Inflammatory macrophage (primary cell): ENCODE results near the gene GAMT.
A peak's percentile ranks its signal among the peaks of the same experiment; 100 is the strongest.

ENCODE experiments used
- DNase-seq, 2 donors: peaks; one replicate each; pipeline ENCODE4 v3.0.0-alpha.2; 2020 to 2022

GAMT gene

DNA sequence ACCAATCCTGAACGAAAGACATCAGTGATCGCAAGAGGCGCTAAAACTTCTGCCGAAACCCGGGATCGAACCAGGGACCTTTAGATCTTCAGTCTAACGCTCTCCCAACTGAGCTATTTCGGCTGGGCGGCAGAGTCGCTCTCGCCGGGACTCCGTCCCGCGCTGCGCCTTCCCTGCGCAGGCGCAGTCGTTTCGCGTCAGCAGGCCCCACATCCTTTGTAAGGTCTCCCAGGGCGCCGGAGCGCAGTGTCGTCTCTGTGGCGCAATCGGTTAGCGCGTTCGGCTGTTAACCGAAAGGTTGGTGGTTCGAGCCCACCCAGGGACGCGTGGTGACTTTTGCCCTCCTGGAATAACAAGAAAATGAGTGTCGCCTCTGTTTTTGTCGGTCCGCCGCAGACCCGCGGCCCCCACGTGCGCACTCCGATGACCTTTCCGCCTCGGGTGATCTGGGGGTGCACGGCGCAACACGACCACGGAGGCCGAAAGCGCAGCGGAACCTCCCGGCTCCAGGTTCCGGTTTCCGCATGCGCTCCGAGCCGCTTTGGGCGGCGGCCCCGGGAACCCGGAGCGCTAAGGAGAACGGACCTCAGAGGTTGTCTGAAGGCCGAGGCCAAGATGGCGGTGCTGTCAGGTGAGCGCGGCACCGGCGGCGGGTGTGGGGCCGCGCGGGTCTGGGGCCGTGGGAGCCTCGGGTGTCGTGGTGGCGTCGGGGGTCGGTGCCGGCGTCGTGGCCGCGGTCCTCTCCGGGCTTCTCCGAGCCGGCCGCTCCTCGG is 17.8 kb downstream of the GAMT start, which contains the start of gene NDUFS7:
TSS of gene NDUFS7 (plus strand) at position 596 of the 773 bp plus-strand sequence. CDS start at position 616, 20 bp downstream.
- peak; percentile 90 to 94 for DNase-seq

DNA sequence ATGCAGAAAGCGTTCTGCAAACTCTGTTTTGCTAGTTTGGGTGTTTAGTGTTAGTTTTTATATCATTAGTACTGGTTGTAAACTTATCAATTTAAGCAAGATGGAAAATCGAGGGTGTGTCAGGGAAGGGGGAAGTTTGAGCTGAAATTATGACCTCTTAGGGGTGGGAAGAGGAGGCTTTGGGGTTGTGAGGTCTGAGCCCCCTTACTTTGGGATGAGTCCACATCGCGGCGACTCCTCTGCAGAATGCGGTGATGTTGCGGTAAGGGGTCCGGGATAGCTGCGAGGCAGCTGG is 18.4 kb downstream of the GAMT start:
- no peak for DNase-seq

DNA sequence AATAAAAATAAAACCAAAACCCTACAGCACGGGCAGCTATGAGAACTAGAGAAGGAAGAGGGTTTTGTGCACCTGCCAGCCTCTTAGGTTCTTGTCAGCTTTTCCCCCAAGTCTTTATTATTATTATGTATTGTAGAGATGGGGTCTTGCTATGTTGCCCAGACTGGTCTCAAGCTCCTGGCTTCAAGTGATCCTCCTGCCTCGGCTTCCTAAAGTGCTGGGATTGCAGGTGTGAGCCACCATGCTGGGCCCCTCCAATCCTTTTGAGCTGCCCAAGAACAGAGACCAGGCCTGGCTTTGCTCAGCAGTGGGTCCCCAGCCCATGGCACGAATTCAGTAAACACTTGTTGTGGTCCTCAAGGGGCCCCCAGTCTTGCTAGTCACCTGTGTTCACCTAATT is 19.1 kb downstream of the GAMT start:
- DNase-seq = no peak

DNA sequence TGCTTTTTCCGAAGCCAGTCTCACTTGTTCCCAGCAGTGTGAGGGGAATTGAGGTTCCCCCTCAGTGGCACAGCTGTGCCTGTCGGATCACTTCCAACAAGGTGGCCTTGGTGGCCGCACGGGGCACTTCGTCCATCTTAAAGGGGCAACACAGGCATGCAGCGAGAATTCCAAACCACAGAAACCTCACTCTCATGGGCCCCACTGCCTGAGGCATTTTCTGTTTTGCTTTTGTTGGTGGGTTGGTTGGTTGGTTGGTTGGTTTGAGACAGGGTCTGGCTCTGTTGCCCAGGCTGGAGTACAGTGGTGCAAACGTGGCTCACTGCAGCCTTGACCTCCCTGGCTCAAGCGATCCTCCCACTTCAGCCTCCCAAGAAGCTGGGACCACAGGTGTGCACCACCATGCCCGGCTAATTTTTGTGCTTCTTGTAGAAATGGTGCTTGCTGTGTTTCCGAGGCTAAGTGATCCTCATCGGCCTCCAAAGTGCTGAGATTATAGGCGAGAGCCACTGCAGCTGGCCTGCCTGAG is 21.3 kb downstream of the GAMT start:
- no peak for DNase-seq

DNA sequence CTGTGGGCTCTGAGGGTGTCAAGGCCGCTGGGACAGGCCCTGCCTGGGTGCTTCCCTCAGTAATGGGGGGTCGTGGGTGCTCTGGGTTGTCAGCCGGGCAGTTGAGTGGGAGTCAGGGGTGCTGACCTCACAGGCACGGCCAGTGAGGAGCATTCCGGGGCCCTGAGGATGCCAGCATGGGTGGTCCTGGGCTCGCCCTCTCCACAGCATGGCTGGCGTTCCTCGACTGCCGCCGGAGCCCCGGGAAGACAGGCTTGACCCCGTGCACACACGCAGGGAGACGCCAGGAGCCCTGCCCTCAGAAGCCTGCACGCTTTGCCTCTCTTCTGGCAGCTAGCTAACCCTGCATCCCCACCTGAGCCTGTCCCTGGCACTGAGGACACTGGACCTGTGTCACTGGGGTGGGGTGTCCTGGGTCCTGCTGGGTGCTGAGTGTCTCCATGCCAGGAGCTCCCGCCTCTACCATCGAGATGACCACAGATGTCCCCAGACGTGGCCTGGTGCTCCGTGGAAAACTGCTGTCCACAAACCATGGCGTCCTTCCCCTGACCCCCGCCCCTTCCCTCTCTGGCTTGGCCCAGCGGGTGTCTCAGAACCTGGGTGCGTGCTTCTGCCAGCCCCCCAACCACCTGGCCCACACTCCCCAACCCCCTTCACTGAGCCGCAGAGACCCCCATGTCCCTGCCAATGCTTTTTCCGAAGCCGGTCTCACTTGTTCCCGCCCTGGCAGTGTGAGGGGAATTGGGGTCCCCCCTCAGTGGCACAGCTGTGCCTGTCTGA is 22.0 kb downstream of the GAMT start:
- DNase-seq = no peak

DNA sequence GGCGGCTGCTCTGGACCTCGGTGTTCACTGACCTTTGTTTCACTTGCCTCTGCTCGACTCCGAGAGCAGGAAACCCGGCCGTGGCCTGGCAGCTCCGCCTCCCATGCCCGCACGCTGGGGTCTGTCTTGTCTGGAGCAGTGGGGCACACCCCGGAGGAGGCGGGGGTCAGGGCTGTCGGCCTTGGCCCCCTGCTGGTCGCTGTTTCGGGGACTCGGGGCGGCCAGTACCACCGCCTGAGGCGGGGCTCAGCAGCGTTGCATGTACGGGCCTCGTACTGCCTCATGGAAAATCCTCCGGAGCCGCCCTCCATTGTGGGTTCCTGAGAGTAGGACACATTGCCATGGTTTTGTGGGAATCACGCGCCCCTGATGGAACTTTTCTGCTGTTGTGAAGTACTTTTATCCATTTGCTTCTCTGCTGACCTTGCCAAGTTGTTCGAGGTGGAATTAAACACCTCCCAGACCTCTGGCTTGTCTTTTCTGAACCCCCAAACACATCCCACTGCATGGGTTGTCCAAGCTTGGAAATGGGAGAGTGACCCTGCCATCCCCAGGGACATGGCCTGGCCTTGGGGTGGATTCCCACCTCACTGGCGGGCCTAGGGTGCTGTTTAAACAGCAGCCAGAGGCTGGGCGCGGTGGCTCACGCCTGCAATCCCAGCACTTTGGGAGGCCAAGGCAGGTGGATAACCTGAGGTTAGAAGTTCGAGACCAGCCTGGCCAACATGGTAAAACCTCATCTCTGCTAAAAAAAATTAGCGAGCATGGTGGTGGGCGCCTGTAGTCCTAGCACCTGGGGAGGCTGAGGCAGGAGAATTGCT is 23.2 kb downstream of the GAMT start:
- no peak for DNase-seq

DNA sequence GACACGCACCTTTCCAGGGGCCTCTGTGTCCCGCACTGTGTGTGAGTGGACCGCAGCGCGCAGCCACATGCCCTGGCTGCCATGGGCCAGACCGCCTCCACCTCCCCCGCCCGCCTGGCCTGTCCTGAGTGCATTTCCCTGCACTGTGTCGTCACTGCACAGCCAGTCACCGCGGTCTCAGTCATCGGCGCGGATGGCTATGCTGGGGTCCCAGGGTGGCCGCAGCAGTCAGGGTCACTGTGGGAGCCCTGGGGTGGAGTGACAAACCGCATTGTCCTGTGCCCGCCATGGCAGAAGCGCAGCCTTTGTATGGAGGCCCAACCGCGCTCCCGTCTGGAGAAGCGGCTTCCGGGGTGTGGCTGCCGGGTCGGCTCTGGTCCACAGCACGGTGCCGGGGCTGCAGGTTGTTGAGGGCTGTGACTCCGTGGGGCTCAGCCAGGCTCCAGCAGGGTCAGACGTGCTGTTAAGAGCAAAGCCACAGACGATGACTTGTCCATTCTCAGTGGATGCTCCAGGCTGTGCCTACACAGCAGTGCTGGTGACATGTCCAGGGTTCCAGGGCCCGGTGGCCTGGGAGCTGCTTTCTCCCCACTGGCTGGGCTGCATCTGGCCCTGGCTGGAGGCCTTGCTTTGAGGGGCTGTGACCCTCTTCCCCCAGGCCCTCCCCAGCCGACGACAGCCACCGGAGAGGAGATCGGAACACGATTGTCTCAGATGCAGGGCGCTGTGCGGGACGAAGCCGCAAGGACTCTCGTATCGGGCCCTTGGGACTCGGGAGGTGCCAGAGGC is 24.0 kb downstream of the GAMT start:
- DNase-seq = no peak

DNA sequence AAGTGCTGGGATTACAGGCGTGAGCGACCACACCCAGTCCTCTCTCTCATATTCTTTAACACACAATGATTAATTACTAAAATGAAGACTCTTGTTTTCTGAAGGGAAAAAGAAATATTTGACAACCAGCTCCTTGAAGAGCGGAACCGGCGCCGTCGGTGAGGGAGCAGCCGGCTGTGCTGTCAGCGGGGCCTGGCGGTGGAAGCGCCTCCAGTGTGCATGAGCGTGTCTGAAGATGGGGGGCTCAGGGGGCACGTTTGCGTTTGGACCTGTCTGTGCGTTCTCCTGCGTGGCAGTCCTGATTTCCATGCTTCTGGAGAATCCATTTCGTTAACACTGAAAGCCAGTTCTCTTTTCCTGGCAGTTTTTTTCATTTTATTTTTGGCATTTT is 24.9 kb downstream of the GAMT start:
- DNase-seq = no peak

DNA sequence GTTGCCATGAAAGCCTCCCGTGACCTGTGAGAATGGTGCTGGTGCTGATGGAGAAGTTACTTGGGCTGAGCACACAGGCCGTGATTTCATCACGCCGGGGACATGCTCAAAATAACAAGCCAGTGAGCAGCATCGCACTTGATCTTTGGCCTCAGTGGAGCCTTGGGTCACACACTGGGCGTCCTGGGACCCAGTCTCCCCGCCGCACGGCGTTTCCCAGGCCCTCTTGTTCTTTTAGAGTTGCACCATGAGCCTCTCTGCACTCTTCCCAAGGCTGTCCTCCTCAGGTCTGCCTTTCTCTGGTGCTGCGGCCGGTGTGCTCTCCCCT is 27.1 kb downstream of the GAMT start:
- no peak for DNase-seq

DNA sequence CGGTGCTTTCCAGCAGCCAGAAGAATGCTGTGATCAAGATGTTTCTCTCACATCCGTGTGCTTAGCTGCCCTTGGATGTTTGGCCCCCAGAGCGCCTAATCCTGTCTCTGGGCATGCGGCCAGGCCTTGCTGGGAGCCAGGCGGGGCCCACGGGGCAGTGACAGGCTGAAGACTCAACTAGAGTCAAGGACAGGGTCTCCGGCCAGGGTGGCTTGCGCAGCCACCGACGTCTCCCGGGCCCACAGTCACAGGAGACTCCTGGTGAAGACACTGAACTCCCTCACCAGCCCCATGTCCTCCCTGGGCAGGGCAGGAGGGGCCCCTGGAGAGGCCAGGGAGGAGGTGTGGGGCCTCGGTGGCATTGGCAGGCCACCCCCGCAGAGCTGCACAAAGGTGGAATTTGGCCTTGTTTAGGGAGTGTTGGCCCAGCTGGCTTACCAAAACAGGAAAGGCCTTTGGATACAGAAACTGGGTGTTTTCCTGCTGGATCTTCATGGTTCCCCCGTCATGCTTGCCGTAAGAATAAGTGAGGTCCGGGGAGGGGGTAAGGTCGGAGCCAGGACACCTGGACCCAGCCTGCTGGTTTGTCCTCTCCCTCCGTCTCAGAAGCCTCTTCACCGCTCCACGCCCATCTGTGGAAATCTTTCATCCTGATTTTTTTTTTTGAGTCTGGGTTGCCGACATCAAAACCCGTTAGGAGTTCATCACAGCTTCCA is 27.6 kb downstream of the GAMT start:
- no peak for DNase-seq

DNA sequence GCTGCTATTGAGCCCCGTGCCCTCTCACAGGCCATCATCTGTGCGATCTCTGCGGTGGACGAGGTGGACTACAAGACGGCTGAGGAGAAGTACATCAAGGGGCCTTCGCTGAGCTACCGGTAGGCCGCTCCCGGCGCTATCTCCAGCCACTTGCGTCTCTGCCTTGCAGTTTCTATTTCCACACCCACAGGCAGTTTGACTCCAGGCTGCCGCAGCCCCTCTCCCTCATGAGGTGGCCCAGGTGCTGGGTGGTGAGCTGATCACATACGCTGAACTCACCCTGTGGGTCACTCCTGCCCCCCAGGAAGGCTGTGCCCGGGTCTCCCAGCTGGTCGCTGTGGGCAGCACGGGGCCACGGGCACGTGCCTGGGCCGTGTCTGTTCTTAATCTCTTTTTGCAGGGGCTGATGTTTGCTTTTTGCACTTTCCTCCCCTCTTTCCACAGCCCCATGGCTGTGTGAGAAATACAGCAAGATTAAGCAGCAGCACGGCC is 28.3 kb downstream of the GAMT start:
- no peak for DNase-seq

DNA sequence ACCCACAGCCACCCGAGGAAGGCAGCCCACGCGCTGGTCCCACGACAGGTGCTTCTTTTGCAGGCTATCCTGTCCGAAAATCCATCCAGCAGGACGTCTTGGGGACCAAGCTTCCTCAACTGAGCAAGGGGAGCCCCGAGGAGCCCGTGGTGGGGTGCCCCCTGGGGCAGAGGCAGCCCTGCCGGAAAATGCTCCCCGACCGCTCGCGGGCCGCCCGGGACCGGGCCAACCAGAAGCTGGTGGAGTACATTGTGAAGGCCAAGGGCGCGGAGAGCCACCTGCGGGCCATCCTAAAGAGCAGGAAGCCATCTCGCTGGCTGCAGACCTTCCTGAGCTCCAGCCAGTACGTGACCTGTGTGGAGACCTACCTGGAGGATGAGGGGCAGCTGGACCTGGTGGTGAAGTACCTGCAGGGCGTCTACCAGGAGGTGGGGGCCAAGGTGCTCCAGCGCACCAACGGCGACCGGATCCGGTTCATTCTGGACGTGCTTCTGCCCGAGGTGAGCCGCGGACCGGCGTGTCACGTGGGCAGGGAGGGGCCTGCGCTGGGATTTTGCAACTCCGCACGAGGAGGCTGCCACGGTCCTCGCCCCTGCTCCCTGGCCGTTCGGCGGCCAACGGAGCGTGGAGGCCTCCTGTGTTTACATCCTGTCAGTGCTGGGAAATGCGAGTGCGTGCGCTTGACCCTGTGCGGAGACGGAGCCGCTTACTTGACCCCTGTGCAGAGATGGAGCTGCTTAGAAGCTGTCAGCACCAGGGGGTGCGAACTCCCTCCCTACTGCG is 30.6 kb downstream of the GAMT start:
- DNase-seq = no peak

DNA sequence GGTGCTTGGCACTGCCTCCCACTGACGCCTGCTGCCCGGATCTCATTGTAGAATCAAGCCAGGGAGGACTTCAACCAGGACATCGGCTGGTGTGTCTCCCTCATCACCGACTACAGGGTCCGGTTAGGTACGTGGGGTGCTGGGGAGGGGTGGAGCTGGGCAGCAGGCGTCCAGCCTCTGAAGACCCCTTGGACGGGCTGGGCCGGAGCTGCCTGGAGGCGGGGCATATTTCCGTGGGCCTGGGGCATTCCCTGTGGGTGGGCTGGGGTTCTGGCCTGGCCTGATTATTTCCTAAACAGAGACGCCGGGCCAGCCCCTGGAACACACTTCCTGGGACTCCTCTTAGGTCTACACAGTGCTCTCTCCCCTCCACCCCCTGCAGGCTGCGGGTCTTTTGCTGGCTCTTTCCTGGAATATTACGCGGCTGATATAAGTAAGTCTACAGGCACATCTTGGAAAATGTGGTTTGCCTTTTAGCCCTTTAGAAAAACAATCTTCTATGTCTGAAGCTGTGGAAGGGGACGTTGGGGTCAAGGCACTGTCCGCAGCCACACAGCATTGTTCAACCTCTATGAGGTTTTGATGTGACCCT is 32.0 kb downstream of the GAMT start:
- no peak for DNase-seq

DNA sequence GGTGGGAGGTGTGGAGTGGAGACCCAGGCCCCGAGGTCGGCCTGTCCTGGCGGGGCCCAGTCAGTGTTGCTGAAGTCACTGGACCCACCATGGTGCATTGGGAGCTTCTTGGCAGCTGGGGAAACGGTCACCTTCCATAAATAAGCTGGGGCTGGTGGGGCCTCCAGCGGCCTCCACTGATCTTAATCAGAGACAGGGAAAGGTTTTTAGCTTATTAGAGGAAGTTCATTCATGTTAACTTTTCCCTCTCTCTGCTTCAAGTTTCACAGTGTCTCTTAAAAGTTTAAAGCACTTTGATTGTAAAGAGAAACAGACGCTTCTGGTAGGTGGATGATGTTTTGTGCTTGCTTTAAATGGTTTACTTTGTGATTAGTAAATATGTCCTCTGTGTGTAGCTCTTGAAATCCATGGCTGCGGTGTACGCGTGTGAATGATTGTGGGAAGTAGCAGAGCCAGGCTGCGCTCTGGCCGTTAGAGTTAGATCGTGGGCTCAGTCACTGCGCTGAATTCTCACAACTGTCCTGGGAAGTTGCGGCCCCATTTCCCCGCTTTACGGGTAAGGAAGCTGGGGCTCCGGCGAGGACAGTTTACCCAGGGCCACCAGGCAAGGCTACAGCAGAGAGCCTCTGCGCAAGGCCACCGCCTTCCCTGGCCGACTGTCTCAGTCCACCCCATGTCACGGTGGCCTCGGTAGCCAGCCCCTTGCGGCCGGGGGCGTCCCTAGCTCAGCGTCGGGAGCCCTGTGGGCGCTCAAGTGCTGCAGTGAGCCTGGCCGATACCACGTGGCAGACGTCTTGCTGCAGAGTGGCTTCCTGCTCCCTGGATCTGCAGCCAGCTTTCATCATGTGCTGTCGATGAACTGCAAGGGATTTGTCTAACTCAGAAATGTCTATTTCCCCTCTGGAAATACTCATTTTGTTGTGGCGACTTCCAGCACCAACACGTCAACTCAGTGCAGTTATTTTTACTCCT is 34.2 kb downstream of the GAMT start:
- peak; percentile 58 to 89 for DNase-seq

DNA sequence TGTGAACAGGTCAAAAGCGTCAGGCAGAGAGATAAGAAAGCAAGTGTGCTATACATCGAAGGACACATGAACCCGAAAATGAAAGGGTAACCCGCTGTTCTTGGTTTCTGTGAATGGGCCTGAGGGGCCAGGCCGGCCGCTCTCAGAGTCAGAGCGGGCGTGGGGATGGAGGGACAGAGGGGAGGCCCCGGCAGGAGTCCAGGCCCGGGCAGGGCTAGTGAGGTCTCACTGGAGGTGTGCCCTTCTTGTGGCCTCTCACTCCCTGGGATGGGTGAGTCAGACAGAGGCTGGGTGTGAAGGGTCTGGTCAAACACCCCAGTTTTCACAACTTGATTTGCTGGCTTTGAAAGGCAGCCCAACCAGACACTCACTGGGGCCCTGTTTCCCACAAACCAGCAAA is 35.0 kb downstream of the GAMT start:
- DNase-seq = no peak

DNA sequence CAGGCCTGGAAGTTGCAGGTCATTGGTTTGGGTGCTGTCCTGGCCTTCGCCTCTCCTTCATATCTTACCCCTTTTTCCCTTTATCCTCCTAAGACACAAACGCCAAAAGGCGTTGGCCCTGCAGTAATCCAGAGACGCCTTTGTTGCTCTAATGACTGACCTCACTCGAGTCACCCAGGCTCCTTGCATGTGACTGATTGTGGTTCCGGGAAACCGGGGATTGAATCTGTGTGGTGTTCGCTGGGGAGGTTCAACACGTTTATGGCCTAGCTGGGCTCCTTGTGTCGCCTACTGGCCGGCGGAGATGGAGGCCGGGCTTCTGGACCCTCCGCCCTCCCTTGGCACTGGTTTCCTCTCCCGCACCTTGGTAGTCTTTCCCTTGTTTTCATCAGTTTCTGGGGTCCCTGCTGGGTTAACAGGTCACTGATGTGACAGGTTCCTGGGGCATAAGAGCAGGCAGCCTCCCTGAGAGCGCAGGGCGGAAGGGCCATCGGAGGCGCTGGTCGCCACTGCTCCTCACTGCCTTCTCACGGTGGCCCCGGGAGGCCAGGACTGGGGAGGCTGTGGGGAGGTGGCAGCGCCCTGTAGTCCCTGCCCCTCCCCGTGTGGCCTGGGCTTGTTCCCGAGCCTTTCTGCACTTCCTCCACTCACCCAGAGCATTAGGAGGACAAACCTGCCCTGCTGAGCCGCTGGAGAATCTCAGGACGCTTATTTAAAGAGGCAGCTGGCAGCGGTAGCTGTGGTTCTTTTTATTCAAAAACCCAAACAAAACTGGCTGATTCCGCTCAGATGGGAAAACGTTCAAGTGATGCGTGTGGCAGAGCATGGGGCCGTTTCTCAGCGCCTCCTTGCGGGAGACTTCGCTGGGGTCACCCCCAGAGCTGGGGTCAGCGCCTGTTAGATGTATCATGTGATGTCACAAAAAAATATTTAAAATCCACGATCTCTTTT is 35.7 kb downstream of the GAMT start:
- DNase-seq = no peak

DNA sequence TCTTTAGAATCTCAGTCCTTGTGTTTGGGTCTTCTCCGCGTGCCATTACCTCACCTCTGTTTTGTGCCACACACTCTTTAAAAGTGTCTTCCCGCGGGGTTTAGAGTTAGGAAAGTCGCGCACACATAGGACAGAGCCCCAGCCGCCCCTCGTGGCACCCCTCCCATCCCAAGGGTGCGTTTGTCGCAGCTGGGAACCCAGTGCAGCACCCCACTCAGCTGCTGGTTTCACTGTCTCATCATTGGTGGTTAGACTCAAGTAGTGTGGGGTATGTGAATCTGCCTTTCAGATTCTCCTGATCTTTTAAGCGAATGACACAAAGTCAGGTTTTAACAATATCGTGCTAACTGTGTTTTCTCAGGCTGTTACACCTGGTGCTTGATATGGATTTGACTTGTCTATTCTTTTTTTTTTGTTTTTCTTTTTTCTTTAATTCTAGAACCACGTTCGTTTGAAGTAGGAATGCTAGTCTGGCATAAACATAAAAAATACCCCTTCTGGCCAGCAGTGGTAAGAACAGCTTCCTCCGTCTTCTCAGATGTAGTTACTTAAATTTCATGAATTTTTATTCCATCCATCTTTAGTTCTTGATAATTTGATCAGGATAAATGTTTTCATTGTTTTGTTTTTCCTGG is 37.2 kb downstream of the GAMT start:
- peak in 1 of 2 donors; percentile 12 for DNase-seq
